GM21825 (cell line): Measurements from ENCODE around the gene ZBTB45.
"Not testable (repeated sequence)": the region's sequence is repeated elsewhere in the genome, so short reads cannot be mapped to it uniquely, and the experiment has no call there.

Experiments
- ATAC-seq: cut with Tn5 transposase; IDR thresholded peaks from one replicate; pipeline ENCODE4 v1.9.1; 2021; ENCODE audit warnings: mild to moderate bottlenecking, moderate library complexity; ENCODE audit not compliant: unreplicated experiment

The ZBTB45 gene

DNA sequence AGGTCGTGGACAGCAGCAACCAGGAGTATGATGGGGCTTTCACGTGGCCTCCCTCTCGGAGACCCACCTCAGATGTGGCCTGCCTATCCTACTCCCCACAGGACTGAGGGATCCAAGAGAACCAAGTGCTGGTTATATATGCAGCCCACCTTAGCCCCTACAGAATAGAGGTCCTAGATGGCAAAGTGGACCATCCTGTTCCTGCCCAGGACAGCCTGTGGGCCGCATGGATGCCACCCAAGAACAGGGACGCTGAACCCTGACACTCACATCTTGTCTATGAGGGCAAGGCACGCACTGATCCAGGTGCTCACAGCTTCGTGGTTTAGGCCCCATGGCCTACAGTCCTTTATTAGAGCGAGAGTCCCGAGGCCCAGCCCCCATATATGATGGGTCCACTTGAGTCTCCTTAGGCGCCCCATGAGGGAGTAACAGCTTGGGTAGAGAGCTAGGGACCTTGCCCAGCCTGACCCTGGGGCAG is 6.4 kb downstream of the ZBTB45 start:
- ATAC-seq: no peak

DNA sequence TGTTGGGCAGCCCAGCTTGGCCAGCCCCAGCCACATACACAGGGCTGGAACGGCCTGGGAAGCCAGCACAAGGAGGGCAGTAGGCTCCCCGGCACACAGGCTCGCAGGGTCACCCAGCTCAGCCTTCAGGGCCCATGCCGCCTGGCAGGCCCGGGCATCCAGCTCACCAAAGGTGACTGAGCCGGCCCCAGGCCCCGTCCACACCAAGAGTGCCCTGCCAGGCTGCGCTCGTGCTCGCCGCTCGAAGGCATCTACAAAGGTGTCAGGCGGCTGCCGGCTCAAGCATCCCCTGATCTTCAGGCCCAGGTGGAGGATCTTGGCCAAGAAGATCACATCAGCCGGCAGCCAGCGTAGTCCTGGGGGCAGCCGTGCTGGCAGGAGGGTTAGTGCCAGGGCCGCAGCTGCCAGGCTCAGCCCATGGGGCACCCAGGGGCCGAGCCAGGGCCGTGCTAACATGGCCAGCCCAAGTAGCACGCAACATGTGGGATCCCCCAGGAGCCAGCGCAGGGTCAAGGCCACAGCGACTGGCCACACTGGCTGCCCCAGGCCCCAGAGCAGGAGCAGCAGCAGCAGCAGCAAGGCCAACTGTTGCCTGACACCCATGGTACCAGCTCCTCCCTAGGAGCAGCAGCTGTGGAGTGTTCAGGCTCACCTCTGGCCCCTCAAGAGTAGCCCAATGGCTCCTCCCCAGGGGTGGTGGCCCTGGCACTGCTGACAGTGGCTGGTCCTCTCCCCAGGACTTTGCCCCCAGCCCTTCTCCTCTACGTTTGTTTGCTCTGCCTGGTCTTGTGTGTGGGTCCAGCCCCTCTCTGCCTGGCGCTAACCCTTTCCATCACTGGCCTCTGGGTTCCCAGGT is 8.0 kb downstream of the ZBTB45 start, which contains the start of gene SLC27A5:
Gene SLC27A5, minus strand, starts transcription at position 640 of the 856 bp plus-strand sequence. Its CDS starts 37 bp downstream, at position 603.
- no peak for ATAC-seq

DNA sequence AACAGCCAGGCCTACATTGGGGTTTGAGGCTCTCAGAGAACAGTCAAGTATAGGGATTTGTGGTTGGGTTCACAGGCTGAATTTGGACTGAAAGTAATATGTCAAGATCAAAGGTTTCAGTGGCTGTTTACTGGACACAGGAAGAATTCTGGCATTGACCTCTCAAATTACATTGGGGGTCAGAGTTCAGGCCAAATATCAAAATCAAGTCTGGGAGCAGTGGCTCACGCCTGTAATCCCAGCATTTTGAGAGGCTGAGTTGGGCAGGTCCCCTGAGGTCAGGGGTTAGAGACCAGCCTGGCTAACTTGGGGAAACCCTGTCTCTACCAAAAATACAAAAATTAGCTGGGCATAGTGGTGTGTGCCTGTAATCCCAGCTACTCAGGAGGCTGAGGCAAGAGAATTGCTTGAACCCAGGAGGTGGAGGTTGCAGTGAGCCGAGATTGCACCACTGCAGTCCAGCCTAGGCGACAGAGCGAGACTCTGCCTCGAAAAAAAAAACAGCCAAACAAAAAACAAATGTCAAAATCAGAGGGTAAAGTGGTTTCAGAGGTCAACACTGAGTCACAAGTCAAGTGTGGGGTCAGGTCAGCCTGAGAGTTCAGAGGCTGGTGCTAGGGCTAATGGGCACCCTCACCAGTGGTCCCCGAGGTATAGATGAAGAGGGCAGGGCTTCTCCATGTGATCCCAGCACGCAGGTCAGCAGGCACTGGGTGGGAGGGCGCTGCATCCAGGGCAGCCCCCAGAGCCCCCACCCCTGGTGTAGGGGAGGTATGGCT is 9.3 kb downstream of the ZBTB45 start:
- no peak for ATAC-seq

DNA sequence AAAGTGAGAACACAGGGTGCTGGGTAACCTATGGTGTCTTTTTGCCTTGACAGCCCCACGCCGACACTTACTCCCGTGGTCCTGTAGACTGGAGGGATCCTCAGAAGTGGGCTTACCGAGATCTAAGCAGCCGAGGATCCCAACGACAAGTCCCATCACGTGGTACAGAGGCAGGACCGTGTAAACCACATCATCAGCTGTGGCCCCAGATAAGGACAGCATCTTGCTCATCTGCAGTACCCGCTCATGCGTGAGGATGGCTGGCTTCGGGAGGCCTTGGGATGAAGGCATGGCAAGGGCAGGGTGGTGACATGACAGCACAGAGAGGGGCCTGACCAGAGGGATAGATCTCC is 9.9 kb downstream of the ZBTB45 start:
- ATAC-seq: no peak

DNA sequence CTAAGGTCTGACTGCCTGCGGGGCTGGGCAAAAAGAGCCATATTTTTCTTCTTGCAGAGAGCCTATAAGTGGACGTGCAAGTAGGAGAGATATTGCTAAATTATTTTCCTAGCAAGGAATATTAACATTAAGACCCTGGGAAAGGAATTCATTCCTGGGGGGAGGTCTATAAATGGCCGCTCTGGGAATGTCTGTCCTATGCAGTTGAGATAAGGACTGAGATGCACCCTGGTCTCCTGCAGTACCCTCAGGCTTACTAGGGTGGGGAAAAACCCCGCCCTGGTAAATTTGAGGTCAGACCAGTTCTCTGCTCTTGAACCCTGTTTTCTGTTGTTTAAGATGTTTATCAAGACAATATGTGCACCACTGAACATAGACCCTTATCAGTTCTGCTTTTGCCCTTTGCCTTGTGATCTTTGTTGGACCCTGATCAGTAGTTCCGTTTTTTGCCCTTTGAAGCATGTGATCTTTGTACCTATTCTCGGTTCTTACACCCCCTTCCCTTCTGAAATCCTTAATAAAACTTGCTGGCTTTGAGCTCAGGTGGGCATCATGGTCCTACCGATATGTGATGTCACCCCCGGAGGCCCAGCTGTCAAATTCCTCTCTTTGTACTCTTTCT is 11.9 kb downstream of the ZBTB45 start:
- not testable (repeated sequence) for ATAC-seq

DNA sequence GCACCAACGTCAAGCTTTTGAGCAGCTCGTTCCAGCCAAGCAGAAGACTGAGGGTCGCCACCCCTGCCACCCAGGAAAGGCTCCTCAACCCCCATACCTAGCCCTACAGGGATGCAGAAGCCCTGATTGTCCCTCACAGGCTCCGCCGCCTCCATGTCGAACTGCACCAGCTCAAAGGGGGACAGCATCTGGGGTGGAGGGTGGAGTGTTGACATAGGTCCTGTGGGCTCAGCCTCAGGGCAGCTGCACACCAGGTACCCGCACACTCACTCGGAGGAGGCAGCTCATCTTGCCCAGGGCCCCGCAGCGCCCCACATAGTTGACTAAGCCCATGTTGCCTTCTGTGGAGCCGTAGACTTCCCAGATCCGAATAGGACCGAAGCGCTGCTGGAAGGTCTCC is 19.4 kb downstream of the ZBTB45 start:
- ATAC-seq: no peak

DNA sequence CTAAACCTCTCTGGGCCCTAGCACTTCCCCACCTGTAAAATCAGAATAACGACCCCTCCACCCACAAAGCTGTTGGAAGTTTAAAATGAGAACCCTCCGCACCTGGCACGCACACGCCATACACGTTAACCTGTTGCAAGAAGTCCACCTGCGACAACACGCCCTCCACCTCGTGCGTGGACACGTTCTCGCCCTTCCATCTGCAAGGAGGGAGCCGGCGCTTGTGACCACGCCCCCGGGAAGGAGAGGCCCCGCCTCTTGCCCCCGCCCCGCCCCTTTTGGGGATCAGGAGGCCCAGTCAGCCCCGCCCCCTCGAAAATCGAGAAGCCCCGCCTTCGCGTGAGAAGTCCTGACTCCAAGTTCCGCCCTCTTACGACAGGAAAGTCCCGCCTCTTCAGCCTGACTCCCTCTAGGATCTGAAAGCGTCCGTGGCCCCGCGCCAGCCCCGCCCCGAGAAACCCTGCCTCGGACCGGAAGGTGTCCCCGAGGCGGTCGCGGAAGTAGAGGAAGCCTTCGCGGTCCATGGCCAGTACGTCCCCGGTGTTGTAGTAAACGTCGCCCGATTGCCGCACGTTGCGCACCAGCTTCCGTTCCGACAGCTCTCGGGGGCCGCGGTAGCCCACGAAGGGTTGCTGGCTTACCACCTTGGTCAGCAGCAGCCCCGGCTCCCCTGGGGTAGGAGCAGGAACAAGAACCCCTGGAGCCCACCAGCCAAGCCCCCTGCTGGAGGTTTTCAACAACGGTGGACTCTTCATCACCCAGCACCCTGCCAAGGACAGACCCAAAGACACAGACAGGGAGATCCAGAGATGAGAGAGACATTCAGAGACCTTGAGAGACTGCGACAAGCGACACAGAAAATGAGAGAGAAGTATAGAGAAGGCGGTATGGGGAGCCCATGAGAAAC is 20.3 kb downstream of the ZBTB45 start:
- peak; percentile 81 for ATAC-seq

DNA sequence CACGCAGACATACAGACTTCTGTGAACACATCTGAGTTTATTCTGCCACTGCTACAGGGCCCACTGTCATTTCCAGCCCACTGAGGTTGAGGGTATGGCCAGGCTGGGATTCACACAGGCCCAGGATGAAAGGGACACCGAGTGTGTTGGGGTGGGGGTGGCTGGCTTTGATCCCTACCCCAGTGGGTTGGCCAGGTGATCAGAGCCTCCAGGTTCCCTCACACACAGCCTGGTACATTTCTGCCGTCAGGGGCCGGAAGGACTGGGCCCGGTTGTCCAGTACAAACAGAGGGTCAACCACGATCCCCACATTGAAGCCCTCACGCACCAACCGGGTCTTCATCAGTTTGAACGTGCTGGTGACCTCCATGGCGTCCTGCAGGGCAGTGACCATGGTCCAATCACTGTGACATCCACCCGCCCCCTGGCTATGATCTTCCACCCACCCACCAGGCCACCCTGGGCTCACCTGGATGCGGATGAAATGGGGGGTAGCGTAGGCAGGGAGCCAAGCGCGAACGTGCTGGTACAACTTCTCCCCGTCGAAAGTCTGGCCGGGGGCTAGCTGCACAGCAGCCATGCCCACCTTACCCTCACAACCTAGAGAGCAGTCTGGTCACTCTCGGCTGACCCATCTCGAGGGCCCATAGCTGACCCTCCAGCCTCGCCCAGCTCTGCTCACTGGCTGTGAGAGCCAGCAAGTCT is 21.1 kb downstream of the ZBTB45 start:
- peak; percentile 3 for ATAC-seq

DNA sequence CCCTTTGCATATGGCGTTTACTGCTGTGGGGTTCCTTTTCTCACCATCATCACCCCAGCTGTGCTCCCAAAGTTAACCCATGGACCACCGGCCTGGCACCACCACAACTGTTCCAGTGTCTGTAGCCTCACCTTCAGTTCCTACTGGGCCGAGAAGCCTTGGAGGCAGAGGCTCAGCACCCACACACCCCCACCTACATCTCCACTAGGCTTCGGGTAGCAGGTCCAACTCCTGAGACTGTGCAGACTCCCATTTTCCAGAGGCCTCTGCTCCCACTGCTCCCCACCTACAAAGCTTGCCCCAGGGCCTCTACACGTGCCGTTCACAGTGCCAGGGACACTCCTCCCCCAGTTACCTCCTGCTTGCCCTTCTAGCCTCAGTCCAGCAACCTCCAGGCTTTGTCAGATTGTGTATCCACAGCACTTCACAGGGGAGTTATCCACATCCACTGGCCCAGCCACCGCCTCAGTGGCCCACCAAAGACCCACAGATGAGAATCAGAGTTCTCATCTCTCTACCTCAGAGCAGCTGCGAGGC is 21.9 kb downstream of the ZBTB45 start:
- no peak for ATAC-seq

DNA sequence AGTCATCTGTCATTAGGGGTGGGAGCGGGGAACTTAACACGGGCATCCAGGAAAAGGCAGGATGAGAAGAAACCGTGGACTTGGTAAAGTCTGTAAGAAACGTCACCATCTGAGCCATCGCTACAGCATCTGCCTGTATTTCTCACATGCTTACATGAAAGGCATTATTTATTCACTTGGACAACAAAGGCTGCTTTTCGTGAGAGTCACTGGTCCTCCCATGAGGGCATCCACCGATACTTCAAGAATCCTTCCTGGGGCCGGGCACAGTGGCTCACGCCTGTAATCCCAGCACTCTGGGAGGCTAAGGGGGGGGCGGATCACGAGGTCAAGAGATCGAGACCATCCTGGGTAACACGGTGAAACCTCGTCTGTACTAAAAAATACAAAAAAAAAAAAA is 27.3 kb downstream of the ZBTB45 start:
- ATAC-seq: no peak

DNA sequence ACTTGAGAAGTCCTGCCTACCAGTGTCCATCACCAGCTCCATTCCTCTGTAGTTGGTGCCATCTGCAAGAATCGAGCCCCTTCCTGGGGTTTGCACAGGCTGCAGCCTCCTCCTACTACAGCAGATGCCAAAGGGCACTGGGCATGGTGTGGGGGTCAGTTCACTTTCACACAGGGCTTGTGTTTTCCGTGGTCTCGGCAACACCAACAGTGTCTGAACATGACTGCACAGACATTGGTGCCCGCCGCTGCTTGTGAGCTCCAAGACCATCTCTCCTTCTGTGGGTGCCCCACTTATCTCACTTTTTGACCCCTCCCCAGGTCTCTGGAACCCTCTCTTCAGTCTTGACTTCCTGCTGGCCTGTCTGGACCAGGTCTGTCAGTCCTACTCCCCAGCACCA is 28.2 kb downstream of the ZBTB45 start:
- no peak for ATAC-seq

DNA sequence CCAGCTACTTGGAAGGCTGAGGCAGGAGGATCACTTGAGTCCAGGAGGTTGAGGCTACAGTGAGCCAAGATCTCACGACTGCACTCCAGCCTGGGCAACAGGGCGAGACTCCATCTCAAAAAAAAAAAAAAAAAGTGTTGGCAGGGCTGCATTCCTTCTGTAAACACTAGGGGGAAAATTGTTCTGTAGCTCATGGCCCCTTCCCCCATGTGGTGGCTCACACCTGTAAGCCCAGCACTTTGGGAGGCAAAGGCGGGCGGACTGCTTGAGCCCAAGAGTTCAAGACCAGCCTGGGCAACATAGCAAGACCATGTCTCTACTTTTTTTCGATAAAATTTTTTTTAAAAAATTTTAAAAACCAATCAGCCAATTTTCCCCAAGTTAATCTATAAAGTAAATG is 35.3 kb downstream of the ZBTB45 start:
- not testable (repeated sequence) for ATAC-seq

DNA sequence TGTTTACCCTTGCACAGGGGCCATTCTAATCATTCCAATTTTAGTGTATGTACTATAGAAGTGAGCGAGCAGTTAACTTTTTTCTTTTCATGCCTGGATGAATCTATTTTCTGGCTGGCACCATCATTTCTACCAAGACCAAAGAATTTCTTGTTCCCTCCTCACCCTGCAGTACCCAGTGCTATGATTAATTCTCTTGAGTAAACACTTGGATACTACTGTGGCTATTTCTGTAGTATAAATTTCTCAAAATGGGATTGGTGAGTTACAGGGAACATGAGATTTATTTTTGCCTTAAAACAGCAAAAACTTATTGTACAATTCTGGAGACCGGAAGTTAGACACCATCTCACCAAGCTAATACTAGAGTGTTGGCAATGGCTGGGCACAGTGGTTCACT is 35.8 kb downstream of the ZBTB45 start:
- ATAC-seq: no peak

DNA sequence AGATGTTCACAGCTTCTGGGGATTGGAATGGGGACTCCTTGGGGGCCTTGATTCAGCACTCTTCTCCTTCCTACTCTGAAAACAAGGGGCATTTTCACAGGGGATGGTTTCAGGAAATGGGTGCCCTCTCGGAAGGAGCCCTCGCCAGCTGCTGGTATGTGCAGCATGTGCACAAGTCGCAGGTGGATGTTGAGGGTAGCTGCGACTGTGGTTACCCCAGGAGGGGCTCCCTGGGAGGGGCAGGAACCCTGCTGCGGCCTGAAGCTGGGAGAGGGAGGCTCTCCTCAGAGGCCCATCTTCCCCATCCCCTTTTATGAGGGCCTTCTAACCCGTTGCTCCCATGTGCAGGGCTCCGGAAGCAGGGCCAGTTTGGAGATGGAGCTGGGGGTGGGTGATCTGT is 37.2 kb downstream of the ZBTB45 start:
- ATAC-seq: no peak

DNA sequence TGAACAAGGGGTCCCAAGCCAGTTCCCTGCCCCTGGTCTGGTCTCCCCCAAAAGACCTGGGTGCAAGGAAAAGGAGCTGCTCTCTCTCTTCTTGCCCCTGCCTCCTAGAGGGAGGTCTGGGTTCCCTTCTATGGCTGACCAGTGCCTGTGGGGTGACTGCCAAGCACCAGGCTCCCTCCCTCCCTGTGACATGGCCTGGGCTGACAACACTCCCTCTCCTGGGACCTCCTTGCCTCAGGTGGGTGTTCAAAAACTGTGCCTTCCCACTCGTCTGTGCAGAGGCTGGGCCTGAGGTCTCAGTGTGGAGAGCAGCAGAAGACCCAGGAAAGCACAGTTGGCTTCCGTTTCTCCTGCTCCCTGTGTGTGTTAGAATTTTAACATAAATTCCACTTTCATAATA is 38.8 kb downstream of the ZBTB45 start:
- ATAC-seq: no peak

DNA sequence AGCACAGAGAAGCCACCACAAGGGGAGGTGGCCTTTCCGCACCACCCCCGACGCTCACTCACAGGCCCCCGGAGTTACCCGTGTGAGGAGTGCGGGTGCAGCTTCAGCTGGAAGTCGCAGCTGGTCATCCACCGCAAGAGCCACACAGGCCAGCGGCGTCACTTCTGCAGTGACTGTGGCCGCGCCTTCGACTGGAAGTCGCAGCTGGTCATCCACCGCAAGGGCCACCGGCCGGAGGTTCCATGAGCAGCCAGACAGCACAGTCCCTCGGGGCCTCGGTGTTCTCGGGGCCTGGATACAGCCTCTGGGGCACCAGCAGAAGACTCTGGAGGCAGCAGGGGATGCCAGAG is 39.2 kb downstream of the ZBTB45 start:
- no peak for ATAC-seq

DNA sequence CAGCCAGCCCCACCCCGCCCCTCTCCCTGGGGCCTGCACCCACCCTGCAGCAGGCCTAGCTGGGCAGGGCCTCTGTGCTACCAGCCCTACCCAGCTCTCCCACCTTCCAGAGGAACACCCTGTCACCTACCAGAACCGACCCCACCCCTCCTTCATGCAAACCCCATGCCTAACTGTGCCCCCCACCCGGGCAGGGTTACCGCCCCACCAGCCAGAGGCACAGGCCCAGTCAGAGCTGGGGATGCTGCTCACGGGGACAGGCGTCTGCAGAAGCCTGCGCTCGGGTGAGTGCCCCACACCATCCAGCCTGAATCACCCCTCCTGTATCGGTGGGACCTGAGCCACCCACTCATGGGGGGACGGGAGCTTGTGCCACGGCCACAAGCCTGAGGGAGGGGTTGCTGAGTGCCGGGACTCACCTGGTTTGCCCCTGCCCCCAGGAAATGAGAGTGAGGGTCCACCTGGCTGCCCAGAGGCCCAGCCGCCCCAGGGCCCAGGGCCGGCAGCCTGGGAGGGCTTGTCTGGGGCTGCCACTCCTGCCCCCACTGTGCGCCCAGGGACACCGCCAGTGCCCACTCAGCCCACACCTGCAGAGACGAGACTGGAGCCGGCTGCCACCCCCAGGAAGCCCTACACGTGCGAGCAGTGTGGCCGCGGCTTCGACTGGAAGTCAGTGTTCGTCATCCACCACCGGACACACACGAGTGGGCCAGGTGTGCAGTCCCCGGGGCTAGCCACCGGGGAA is 39.7 kb downstream of the ZBTB45 start:
- ATAC-seq: no peak

DNA sequence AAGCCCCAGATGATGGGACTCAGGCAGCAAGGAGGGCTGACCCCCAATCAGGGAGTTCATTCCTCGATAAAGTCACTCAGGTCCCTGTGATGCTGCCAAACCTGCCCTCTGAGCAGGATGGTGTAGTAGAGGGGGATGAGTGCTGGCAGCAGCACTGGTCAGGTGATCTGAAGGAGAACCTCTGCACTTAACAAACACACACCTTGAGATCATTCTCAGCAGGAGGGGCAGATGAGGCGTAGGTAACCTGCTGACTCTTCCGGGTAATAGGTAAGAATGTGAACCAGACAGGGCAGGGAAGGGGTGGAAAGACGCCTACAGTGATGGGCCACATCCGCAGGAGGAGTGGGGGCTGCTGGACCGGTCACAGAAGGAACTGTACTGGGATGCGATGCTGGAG is 40.3 kb downstream of the ZBTB45 start:
- no peak for ATAC-seq

DNA sequence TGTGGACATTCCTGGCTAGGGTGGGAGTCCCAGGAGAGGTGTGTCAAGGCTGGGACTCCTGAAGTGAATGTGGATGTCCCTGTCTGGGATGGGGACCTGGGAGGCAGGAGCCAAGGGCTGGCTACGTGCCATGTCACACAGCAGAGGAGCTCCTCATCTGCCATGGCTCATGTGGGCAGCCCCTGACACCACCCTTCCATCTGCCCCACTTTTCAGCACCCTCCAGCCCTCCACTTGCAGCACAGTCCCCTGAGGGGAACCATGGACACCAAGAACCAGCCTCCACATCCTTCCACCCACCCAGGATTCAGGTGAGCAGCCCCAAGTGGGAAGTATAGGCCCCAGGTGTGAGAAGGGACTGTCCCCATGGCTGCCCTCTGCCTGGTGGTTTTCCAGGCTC is 41.7 kb downstream of the ZBTB45 start:
- no peak for ATAC-seq
